Measurements from ENCODE around the gene MYO9A. TPM values are rescaled to one million over a fixed set of nuclear protein-coding genes. Genes with fewer than 3 reads are reported as not detected.

Gene MYO9A
- total and polyA plus RNA-seq, 3 donors from 2014 or later = 68.9 to 126 (median 103) TPM

GRCh38 chr15:71804226-71804625 lies 313.7 kb downstream of the MYO9A start:
- Histone ChIP-seq H3K36me3 (ENCODE audit: low read depth, missing control alignments) (no peaks in the 10 kb centered on the region), H3K4me3 (no peak overlapping the region), H3K4me1 (peaks cover 24% of the 10 kb centered on the region), H3K27me3 (no peaks in the 10 kb centered on the region), H3K27ac (no peak overlapping the region), H3K9me3 (no peaks in the 10 kb centered on the region)
- TF ChIP-seq CTCF (IDR thresholded peaks at IDR 0.05) = no peak
- TF ChIP-seq POLR2A (IDR thresholded peaks at IDR 0.05) = no peak
- DNase-seq = no peak
- 63 to 68% methylated on average over 5 of the region's 5 CpGs for WGBS, 2 donors
- intact Hi-C loops (cut with DNase I; ENCODE audit: low total_unique reads) = no loop called here

GRCh38 chr15:71802770-71803169 lies 315.2 kb downstream of the MYO9A start:
- H3K4me1 ChIP-seq = peaks cover 17% of the 10 kb centered on the region
- TF ChIP-seq POLR2A (IDR thresholded peaks at IDR 0.05) = no peak
- TF ChIP-seq CTCF (IDR thresholded peaks at IDR 0.05) = peak in 2 of 3 experiments; percentile 30 to 37
- WGBS, 2 donors = 47 to 63% methylated on average over 21 of the region's 21 CpGs
- intact Hi-C loops (cut with DNase I; ENCODE audit: low total_unique reads) = no loop called here
- no peaks in the 10 kb centered on the region for H3K36me3 ChIP-seq (ENCODE audit: low read depth, missing control alignments)
- no peak overlapping the region for H3K27ac ChIP-seq
- H3K4me3 ChIP-seq = peak overlapping the region; percentile 20 to 38
- H3K9me3 ChIP-seq = no peaks in the 10 kb centered on the region
- peak; percentile 61 for DNase-seq
- no peaks in the 10 kb centered on the region for H3K27me3 ChIP-seq

GRCh38 chr15:71801935-71802655 lies 315.9 kb downstream of the MYO9A start:
- 71 to 76% methylated on average over 24 of the region's 24 CpGs for WGBS, 2 donors
- Histone ChIP-seq H3K27me3 (no peaks in the 10 kb centered on the region), H3K4me3 (peak overlapping the region; percentile 20 to 38), H3K27ac (no peak overlapping the region), H3K9me3 (no peaks in the 10 kb centered on the region), H3K36me3 (ENCODE audit: low read depth, missing control alignments) (no peaks in the 10 kb centered on the region), H3K4me1 (peaks cover 10% of the 10 kb centered on the region)
- intact Hi-C loops (cut with DNase I; ENCODE audit: low total_unique reads) = no loop called here
- TF ChIP-seq CTCF (IDR thresholded peaks at IDR 0.05) = no peak
- TF ChIP-seq POLR2A (IDR thresholded peaks at IDR 0.05) = peak; percentile 20
- DNase-seq = peak; percentile 63

- Histone ChIP-seq H3K4me3 (no peak overlapping the region), H3K36me3 (ENCODE audit: low read depth, missing control alignments) (no peaks in the 10 kb centered on the region), H3K4me1 (peaks cover under 1% of the 10 kb centered on the region), H3K27ac (no peak overlapping the region), H3K9me3 (no peaks in the 10 kb centered on the region), H3K27me3 (no peaks in the 10 kb centered on the region)
- intact Hi-C loops (cut with DNase I; ENCODE audit: low total_unique reads) = no loop called here
- peak; percentile 66 for DNase-seq
- TF ChIP-seq CTCF (IDR thresholded peaks at IDR 0.05) = peak; percentile 84 to 95 (median 90)
- TF ChIP-seq POLR2A (IDR thresholded peaks at IDR 0.05) = no peak
- WGBS, 2 donors = 57 to 58% methylated on average over 17 of the region's 17 CpGs
Observed at GRCh38 chr15:71800835-71801745, 316.9 kb downstream of the MYO9A start.
